GM19328 (cell line): ENCODE results near the gene PDHA1.

Experiments used
- ATAC-seq: cut with Tn5 transposase; IDR thresholded peaks from one replicate; pipeline ENCODE4 v1.9.1; 2021; ENCODE audit warnings: mild to moderate bottlenecking, moderate library complexity; ENCODE audit not compliant: unreplicated experiment

The PDHA1 gene

DNA sequence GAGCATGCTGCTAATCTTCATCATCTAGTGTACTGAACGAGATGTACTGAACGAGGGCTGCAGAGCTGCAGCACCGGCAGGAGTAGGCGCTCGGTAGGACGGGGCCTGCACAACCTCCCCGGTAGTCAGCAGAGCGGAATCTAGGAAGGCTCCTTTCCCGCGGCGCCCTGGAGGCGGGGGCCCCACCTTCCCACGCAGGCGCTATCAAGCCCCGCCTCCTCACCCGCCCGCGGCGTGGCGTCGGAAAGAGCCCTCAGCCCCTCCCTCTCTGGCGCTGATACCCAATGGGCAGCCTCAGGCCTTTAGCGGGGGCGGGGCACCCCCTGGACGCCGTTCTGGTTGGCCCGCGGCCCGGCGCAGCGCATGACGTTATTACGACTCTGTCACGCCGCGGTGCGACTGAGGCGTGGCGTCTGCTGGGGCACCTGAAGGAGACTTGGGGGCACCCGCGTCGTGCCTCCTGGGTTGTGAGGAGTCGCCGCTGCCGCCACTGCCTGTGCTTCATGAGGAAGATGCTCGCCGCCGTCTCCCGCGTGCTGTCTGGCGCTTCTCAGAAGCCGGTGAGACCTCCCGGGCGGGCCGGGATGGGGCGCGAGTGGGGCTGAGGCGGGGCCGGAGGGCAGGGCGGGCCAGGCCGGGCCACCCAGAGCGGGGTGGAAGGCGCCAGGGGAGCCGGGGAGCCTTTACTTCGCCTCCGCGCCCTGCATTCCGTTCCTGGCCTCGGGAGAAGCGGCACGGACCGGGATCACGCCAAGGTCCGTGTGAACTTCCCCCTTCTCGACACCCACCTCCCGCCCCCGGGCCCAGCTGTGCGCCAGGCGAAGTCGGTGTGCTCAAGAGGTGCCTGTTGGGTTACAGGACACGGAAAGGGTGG, at the start of gene PDHA1:
PDHA1 (plus strand) TSS at position 393 of the 874 bp plus-strand sequence; CDS start at position 504, 111 bp downstream.
- peak; percentile 98 for ATAC-seq

DNA sequence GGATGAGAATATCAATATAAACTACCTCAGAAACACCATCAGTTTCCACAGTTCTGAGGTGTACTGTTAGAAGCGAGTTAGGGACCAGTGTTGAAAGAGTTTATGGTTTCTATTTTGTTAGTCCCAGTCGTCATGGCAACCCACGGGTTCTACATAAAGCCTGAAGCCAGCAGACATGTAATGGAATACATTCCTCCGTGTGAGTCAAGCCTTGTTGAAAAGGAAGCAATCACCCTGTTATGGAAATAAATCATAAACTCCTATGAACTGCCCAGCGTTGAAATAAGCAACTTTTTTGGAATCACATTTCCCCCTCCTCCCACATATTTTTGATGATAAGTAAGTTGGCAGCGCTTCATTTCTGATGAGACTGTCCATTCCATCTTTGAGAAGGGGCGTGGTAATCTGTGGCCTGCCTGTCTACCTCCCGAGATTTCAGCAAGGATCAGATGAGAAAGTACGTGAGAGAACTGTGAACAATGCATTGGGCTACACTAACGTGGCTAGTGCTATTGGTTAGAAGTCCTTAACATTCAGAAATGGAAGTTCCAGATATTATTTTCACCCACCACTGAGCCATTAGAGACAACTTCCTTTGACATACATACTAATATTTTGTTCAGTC, 40.4 kb upstream of the PDHA1 start:
- ATAC-seq = no peak

DNA sequence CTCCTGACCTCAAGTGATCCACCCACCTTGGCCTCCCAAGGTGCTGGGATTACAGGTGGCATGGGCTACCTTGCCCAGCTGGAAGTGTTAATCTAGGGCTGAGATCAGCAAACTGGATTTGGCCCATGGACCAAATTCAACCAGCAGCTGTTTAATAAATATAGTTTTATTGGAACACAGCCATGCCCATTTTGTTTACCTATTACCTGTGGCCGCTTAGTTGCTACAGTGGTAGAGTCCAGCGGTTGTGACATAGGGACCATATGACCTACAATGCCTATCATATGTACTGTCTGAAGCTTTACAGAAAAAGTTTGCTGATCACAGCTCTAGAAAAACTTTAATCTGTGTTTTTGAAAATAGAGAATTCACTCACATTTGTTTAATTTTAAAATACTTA, 17.2 kb upstream of the PDHA1 start:
- no peak for ATAC-seq

DNA sequence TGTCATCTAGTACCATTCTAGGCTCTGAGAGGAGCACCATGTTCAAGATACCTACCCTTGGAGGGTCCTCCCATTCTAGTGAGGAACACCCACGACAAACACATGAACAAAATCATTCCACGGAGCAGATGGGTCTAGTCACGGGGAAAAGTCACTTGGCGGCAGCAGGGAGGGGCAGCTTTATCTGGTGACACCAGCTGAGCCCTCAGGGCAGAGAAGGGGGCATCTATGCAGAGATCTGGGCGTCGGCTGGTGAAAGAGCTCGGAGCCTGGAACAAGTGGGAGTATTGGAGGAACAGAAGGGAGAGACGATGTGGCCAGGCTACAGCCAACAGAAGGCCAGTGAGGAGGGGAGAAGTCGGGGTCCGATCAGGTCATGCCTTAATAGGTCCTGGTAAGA, 11.9 kb upstream of the PDHA1 start:
- no peak for ATAC-seq

DNA sequence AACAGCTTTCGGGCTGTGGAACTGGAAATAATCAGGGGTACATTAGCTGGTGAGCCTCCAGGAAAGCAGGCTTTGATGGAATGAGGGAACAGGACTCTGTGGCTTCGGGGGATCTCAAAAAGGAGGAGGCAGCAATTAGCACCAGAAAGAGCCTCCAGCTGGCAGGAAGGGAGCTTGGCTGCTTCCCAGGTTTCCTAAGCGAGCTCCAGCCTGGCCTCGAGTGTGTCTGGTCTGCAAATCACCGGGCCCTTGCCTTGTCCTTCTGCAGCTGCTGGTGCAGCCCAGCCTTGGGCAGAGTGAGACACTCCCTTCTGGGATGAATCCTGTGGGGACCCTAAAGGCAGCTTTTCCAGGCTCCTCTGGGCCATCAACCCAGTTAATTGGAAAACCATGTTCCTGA, 10.7 kb upstream of the PDHA1 start:
- no peak for ATAC-seq

DNA sequence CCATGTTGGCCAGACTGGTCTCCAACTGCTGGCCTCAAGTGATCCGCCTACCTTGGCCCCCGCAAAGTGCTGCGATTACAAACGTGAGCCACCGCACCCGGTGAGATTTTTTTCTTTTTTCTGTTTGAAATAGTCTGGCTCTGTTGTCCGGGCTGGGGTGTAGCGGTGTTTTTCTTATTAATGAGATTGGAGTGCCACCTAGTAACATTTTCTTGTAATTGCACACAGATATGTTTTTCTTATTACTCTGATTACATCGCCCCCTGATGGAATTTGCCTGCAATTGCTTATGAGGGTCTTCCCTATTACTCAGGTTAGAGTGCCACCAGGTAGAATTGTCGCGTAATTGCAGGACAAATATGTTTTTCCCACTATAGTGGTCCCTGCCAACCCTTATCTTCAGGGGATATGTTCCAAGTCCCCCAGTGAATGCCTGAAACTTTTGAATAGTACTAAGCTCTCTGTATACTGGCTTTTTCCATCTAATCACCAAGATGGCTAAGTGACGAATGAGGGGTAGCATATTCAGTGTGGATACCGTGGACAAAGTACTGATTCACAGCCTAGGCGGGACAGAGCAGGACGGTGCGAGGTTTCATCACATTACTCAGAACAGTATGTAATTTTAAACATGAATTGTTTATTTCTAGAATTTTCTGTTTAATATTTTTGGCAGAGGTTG, 8.6 kb upstream of the PDHA1 start:
- no peak for ATAC-seq

GRCh38 chrX:19342331-19342906, 1.3 kb upstream of the PDHA1 start:
- no peak for ATAC-seq

DNA sequence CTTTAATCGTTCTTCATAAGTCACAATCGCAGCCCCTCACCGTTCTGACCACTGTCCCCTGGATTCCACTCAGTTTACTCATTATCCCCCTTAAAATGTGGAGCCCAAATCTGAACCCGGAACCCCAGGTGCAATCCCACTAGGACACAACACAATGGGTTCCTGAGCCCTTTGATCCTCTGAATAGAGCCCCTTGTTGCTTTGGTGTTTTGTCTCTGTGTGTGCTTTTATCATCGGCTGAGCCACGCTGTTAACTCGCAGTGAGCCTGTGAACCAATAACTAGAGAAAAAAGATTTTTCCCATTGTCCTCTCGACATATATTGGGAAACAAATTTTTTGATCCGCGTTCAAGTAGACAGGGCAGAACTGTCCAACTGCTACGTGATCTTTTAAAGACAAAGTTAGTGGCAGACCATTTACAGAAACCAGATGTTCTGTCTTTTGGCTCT, 617 bp upstream of the PDHA1 start:
- ATAC-seq = no peak

DNA sequence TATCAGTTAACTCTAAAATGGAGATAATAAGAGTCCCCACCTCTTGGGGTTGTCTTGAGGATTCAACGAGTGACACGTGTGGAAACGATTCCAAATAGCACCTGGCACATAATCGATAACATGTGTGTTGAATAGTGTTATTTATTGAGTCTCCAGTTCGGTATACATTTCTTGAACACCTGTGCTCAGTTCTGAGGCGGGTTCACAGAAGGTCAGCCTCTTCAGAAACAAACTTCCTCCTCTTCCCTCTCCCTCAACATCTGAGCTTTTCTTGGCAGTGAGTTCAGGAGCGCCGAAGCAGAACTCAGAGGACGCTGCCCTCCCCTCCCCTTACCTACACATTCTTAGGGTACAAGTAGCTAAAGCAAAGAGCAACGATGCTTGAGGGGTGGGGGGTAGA, 934 bp downstream of the PDHA1 start:
- no peak for ATAC-seq

DNA sequence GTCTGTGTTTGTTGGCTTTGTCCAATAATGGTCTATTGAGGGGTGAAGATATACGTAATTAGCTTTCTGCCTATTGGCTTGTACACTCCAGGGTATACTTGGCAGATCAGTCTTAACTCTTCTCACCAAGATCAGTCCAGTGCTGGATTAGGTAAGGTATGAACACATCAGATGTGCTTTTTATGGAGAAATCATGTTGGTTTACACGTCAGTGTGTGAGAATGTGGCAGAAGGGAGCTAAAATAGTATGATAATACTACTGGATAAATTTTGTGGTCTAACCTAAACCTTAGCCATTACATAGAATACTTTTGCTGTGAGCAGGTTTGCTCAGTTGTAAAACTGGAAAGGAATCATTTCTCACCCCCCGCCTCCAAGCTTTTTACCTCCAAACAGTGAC, 4.2 kb downstream of the PDHA1 start:
- no peak for ATAC-seq

DNA sequence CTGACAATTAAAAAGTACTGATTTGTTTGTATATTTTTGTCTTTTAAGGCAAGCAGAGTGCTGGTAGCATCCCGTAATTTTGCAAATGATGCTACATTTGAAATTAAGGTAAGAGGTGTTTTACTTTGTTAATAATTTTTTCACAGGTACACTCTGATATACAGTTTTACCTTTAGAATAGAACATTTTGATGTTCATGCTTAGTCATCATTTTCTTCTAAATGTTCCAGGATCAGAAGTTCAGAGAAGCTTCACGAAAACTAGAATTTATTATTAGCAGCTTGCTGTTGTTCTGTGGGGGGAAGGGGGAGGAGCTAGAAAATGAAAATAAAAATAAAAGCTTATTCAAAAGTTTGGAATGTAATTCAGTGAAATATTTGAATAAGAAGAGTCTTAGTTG, 5.5 kb downstream of the PDHA1 start:
- ATAC-seq = no peak

GRCh38 chrX:19350941-19351384, 7.2 kb downstream of the PDHA1 start:
- ATAC-seq = peak; percentile 73

DNA sequence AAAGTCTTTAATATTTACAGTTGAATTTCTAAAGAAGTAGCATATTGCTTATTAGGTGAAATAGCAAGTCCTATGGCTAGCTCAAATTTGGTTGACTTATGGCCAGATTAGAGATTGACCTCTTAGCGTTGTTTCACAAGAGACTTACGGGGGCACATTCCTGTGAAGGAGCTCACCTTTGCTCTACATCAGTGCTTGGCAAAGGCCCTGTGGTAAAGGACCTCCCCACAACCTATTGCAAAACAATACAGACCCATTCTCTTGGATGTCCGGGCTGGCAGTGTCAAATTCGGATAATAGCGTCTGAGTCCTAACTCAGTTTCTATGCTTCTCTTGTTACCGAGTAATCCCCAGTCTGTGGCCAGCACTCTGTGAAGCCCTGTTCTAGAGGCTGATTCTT, 10.9 kb downstream of the PDHA1 start:
- no peak for ATAC-seq

GRCh38 chrX:19358521-19358920, 14.8 kb downstream of the PDHA1 start:
- ATAC-seq = no peak

DNA sequence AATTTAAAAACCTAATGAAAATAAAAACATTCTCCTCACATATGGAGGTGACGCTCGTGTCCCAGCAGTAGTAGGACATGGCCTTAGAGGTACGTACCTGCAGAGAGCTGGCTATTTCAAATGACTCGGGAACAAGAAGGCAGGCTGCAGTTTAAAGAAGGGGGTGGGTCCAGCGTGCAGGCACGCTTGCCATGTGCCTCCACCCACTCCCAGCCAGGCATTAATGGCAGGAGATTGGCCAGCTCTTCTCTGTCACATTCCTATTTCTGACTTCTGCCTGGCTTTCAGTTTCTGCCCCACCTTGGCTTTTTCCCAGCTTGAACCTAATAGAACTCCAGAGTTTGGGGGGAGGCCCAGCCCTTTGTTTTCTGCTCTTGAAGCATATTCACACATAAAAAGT, 17.2 kb downstream of the PDHA1 start:
- ATAC-seq = no peak

DNA sequence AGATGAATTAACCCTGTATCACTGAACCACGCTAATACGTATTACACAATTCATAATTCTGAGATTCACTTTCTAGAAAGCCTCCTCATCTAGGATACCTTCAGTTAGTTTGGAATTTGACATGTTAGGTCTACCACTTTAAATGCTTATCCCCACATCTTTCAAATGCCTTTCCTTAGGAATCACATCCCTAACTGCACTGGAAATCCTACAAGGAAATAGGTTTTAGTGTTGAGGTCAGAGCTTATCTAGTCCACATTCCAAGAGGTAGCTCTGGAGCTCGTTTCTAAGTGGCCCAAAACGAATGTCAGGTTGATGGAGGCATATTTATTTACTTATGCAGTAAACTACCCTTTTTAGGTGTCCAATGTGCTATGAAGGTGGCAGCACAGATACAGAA, 18.0 kb downstream of the PDHA1 start:
- ATAC-seq = no peak

GRCh38 chrX:19368576-19368975, 24.8 kb downstream of the PDHA1 start:
- ATAC-seq = no peak

GRCh38 chrX:19370061-19370460, 26.3 kb downstream of the PDHA1 start:
- ATAC-seq = no peak

DNA sequence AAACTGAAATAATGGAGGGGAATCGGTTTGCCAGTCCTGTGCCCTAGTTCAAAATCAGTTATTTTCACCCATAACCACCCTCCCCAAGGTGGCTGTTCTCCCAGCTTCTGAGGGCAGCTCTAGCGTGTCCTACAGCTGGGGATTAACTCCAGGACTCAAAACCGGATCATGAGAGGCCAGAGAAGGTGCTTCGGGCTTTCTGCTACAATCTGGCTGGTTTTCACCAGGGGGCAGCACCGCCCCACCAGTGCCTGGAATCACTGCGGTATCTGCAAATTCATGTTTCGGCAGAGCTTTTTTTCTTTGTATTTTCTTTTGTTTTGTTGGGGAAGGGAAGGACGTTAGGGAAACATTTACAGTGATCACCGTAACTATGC, 28.4 kb downstream of the PDHA1 start:
- ATAC-seq = peak; percentile 73

DNA sequence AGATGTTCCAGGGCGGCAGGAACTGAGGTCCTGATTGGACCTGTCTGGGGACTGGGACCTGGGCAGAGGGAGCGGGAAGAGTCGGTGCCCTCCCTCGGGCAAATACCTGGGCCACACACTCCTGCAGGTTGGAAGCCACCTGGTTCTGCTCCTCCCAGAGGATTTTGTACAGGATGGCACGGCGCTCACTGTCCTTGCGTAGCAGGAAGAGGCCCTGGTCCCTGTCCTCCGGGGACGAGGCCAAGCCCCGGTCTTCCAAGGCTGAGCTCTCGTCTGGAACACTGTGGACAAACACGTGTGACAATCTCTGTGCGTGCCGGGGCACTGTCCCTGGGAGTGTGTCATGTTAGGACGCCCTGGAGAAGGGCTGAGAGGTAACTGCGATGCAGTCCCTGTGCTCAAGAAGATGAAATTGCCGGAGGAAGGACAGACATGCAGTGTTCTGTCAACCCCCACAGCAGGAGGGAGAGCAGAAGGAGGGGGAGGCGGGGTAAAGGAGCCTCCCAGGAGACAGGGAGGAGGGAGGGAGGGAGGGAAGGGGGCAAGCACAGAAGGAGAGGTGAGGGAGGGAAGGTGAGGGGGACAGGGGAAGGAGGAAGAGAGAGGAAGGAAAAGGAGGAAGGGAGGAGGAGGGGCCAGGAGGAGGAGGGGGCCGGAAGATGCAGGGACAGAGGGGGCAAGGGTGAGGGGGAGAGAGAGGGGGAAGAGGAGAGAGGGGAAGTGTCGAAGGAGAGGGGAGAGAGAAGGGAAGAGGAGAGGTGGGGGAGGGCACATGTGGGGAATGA, 29.0 kb downstream of the PDHA1 start:
- ATAC-seq = peak; percentile 41
